ENCODE measurements around the gene UTP3. TPM values are rescaled to one million over a fixed set of nuclear protein-coding genes. Genes with fewer than 3 reads are reported as not detected.
"Not testable (repeated sequence)": the region's sequence is repeated elsewhere in the genome, so short reads cannot be mapped to it uniquely, and the experiment has no call there.

Gene UTP3
- 10 to 100 TPM; 22.0 to 23.2 TPM for total RNA-seq
- long read RNA-seq, donor 1, partial matches to known transcripts = 0 of 4 reads
- long read RNA-seq, donor 1, other reads (novel, unspliced or antisense) = 0 of 4 reads
- long read RNA-seq, donor 2, transcript UTP3-201 (1 exons, 2,073 nt) = major isoform, 9 of 9 reads
- long read RNA-seq, donor 2, partial matches to known transcripts = 0 of 9 reads
- long read RNA-seq, donor 2, other reads (novel, unspliced or antisense) = 0 of 9 reads

GRCh38 chr4:70687821-70688794, at the start of gene UTP3:
UTP3 (plus strand) TSS chr4:70688532; CDS start chr4:70688678, 146 bp downstream.
- DNase-seq (ENCODE audit: low spot score) = peak; percentile 99
- intact Hi-C loops (cut with DNase I) = no loop called here

DNA sequence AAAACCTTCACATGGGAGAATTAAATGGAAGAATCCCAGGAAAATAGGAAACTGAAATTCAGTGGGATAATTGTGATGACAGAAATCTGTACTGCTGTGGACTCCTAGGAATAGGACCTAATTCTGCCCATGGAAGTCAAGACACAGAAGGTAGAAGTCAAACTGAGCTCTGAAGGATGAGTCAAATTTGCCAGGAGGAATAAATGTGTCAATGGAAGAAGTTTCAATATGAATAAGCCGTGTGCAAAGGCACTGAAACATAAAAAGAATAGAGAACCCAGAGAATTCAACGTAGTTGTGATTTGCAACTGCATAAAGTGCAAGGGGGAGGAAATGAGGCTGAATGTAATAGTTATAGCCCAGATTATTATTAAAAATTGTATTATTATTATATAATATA, 48.1 kb upstream of the UTP3 start:
- DNase-seq (ENCODE audit: low spot score) = no peak
- intact Hi-C loops (cut with DNase I) = no loop called here

DNA sequence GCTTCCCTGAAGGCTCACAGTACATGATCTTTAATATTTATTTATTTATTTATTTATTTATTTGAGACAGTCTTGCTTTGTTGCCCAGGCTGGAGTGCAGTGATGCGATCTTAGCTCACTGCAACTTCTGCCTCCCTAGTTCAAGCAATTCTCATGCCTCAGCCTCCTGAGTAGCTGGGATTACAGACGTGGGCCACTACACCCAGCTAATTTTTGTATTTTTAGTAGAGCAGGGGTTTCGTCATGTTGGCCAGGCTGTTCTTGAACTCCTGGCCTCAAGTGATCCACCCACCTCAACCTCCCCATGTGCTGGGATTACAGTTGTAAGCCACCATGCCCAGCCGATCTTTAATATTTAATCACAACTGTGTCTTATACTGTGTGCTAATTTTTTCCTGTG, 37.6 kb upstream of the UTP3 start:
- intact Hi-C loops (cut with DNase I) = loop anchor here in 1 of 2 donors (10.0 kb wide), 1 partner anchor 354 kb away; no protein-coding TSS in a partner anchor
- DNase-seq (ENCODE audit: low spot score) = not testable (repeated sequence)

GRCh38 chr4:70651864-70652506, 36.3 kb upstream of the UTP3 start:
- intact Hi-C loops (cut with DNase I) = loop anchor here in 1 of 2 donors (10.0 kb wide), 1 partner anchor 353 kb away; no protein-coding TSS in a partner anchor
- no peak for DNase-seq (ENCODE audit: low spot score)

DNA sequence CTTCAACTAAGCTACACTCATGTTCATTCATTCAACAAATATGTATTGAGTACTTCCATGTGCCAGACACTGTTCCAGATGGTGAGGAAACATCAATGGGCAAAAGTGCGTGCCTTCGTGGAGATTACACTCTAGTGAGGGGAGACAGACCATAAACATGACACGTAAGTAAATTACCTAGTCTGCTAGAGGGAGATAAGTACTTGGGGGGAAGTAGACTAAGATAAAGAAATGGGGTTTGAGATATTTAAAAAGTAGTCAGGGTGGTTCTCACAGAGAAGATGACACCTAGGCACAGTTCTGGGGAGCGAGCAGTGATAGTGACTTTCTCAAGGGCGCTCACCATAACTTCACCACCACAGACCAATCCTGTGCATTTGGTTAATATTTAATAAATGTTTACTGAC, 33.7 kb upstream of the UTP3 start:
- DNase-seq (ENCODE audit: low spot score) = no peak
- intact Hi-C loops (cut with DNase I) = loop anchor here in 1 of 2 donors (10.0 kb wide), 1 partner anchor 350 kb away; no protein-coding TSS in a partner anchor

DNA sequence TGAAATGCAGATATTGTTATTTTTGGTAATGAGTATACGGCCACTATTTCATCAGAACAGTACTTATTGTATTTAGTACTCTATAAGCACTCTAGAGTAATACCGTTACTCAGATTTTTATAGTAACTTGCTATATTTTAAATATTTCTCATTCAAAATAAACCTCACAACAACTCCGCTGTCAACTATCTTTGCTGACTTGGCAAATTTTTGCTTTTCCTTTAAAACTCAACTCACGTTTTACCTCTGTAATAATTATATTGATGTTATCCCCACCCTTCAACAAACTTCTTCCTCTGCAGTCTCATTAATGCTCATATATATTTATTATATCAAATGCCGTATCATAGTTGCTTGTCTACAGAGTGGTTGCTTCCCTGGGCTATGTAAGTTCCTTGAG, 31.0 kb upstream of the UTP3 start:
- no peak for DNase-seq (ENCODE audit: low spot score)
- intact Hi-C loops (cut with DNase I) = loop anchor here in 1 of 2 donors (10.0 kb wide), 1 partner anchor 347 kb away; no protein-coding TSS in a partner anchor

GRCh38 chr4:70658418-70658817, 29.9 kb upstream of the UTP3 start:
- DNase-seq (ENCODE audit: low spot score) = no peak
- intact Hi-C loops (cut with DNase I) = loop anchor here in 1 of 2 donors (10.0 kb wide), 1 partner anchor 346 kb away; no protein-coding TSS in a partner anchor

DNA sequence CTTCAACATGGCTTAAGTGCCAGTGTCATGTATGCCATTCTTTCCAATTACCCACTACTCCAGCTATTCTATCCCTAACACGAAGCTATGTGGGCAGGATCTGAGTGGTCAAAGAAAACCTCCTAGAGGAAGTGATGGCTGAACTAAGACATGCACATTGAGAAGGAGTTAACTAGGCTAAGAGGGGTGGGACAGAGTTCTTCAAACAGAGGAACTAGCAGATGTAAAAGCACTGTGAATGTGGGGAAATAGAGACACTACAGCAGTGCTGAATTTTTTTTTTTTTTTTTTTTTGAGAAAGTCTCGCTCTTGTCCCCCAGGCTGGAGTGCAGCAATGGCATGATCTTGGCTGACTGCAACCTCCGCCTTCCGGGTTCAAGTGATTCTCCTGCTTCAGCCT, 28.2 kb upstream of the UTP3 start:
- intact Hi-C loops (cut with DNase I) = no loop called here
- DNase-seq (ENCODE audit: low spot score) = no peak

GRCh38 chr4:70661309-70661922, 26.9 kb upstream of the UTP3 start:
- DNase-seq (ENCODE audit: low spot score); intact Hi-C loops (cut with DNase I): not testable (repeated sequence)

DNA sequence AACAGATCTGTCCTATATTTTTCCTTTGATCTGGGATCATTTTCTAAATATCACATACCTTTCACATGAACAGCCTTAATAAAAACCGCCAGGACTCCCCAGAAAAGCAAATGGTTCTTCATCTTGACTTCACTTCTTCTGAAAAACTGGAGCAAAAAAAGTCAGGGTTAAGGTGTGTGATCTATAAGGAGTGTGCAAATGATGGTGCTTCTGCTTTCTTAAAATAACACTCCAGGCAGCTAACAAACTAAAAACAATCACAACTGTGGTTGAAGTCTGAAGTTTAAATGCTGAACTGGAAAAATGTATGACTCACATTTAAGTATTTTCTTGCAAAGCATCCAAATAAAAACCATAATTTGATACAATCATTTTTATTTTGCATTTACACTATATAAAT, 22.0 kb upstream of the UTP3 start, which contains the start of gene JCHAIN:
Gene JCHAIN, minus strand, starts transcription at position 140 of the 400 bp plus-strand sequence. Its CDS starts 18 bp downstream, at position 122.
- no peak for DNase-seq (ENCODE audit: low spot score)
- intact Hi-C loops (cut with DNase I) = no loop called here

GRCh38 chr4:70667740-70668535, 20.4 kb upstream of the UTP3 start:
- intact Hi-C loops (cut with DNase I) = no loop called here
- no peak for DNase-seq (ENCODE audit: low spot score)

DNA sequence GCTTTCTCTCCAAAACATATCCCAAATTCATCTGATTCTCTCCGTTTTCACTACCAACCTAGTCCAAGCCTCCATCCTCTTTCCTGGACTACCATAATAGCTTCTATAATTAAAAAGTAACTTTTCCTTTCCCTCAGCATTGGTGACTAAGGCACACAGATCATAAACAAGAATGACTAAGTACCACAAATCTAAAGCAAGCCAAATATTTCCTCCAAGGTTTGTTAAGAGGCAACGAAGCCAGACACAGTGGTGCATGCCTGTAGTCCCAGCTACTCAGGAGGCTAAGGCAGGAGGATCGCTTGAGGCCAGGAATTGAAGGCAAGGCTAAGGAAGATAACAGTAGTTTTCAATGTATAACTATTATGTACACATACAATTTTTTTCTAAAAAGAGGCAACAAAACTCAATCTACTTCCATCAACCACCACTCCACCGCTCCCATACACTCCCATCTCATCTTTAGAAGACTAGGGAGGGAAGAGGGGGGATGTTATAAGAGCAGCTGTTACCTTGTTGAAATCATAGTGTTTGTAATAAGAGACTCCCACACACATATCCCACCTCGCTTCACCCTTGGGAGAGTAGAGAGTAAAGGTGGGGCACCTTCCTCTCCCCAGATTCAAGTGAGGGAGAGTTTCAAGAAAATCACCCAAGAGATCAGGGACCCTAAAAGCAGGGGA, 17.9 kb upstream of the UTP3 start:
- intact Hi-C loops (cut with DNase I) = no loop called here
- DNase-seq (ENCODE audit: low spot score) = no peak

GRCh38 chr4:70671091-70671490, 17.2 kb upstream of the UTP3 start:
- intact Hi-C loops (cut with DNase I) = no loop called here
- DNase-seq (ENCODE audit: low spot score) = no peak

DNA sequence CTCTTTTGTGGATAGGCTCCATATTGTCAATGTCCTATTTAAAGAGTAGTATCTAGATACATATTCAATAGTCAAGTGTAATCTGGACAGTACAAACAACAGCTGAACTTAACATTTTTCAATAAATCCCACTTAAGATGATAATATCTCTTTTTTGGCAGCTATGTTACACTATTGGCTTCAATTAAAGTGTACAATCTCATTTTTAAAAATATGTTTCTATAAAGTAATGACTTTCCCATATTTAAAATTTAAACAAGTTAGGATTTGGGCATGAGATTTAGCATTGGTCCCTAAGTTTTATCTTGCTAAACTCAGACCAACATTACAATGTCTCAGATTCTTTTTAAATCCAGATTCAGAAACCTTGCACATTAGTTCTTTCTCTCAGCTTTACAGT, 14.1 kb upstream of the UTP3 start:
- intact Hi-C loops (cut with DNase I) = no loop called here

DNA sequence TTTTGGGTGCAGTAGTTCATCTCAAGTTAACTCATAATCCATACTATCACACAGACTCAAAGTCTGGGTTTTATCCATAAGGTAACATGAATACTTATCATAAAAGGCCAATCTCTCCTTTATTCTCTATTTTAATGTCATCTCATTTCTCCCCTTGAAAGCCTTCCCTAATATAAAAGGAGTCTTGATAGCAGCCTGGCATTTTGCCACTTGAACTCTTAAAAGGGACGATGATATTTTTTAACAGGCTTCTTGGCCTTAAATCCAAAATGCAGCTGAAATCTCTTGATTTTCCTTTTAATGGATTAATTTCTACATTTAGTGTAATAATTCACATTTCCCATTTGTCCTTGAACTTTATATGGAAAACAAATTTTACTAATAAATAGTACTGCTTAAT, 13.6 kb upstream of the UTP3 start:
- intact Hi-C loops (cut with DNase I) = no loop called here
- no peak for DNase-seq (ENCODE audit: low spot score)

More for the DNA sequence above, 14.1 kb upstream of the UTP3 start:
- DNase-seq (ENCODE audit: low spot score) = no peak

DNA sequence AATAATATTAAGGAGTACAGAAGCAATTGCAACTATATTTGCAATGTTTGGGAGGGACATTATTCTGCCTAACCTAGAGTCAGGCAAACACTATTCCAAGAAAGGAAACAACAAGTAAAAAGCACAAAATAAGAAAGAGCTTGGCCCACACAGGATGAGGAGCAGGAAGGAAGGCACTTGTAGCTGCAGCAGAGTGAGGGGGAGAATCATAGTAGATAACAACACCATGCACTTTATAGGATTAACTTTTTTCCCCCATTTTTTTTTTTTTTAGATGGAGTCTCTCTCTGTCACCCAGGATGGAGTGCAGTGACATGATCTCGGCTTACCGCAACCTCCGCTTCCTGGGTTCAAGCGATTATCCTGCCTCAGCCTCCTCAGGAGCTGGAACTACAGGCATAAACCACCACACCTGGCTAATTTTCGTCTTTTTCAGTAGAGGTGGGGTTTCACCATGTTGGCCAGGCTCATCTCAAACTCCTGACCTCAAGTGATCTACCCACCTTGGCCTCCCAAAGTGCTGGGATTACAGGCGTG, 11.7 kb upstream of the UTP3 start:
- intact Hi-C loops (cut with DNase I) = no loop called here
- no peak for DNase-seq (ENCODE audit: low spot score)

GRCh38 chr4:70678383-70678999, 9.8 kb upstream of the UTP3 start:
- intact Hi-C loops (cut with DNase I) = no loop called here

More at GRCh38 chr4:70678383-70678999, 9.8 kb upstream of the UTP3 start:
- no peak for DNase-seq (ENCODE audit: low spot score)

All from posterior vena cava (tissue), 2 donors.